ENCODE data around the gene ADCY1. TPM values are rescaled to one million over a fixed set of nuclear protein-coding genes. Genes with fewer than 3 reads are reported as not detected.

The ADCY1 gene
- total and polyA plus RNA-seq, 2 donors (not counting 3 experiments of a cell fraction or from before 2014, with no cell fraction given), result 0.52 to 1.6 TPM

- no TSS peak for BruUV-seq (replicated peaks)
- no peak overlapping the region for H3K27ac ChIP-seq (ENCODE audit: insufficient read depth, low read depth, low read length)
- no peak for TF ChIP-seq MAX (IDR thresholded peaks at IDR 0.05; ENCODE audit: insufficient read depth, insufficient read length)
- TF ChIP-seq EZH2 (IDR thresholded peaks at IDR 0.05; ENCODE audit: borderline replicate concordance, low read depth, low read length, severe bottlenecking), result no peak
- TF ChIP-seq, protein P1, sequence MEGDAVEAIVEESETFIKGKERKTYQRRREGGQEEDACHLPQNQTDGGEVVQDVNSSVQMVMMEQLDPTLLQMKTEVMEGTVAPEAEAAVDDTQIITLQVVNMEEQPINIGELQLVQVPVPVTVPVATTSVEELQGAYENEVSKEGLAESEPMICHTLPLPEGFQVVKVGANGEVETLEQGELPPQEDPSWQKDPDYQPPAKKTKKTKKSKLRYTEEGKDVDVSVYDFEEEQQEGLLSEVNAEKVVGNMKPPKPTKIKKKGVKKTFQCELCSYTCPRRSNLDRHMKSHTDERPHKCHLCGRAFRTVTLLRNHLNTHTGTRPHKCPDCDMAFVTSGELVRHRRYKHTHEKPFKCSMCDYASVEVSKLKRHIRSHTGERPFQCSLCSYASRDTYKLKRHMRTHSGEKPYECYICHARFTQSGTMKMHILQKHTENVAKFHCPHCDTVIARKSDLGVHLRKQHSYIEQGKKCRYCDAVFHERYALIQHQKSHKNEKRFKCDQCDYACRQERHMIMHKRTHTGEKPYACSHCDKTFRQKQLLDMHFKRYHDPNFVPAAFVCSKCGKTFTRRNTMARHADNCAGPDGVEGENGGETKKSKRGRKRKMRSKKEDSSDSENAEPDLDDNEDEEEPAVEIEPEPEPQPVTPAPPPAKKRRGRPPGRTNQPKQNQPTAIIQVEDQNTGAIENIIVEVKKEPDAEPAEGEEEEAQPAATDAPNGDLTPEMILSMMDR (IDR thresholded peaks at IDR 0.05; ENCODE audit: extremely low read depth in 1 of 2, insufficient read depth in 1 of 2, low read depth in 1 of 2, low read length in 2 of 2), result no peak
- no peak for TF ChIP-seq POLR2AphosphoS5 (IDR thresholded peaks at IDR 0.05; ENCODE audit: insufficient read depth, low read depth, low read length)
- no peak for TF ChIP-seq JUN (IDR thresholded peaks at IDR 0.05; ENCODE audit: borderline replicate concordance, insufficient read depth, insufficient read length, low read depth)
- TF ChIP-seq POLR2A (IDR thresholded peaks at IDR 0.05; ENCODE audit: low read depth, low read length), result no peak
- no peak for TF ChIP-seq MYC (IDR thresholded peaks at IDR 0.05; ENCODE audit: low read depth, low read length)
- no peak for TF ChIP-seq FOS (IDR thresholded peaks at IDR 0.05; ENCODE audit: borderline replicate concordance, insufficient read depth, low read length)
- no peak for TF ChIP-seq GATA2 (IDR thresholded peaks at IDR 0.05; ENCODE audit: insufficient read depth, insufficient read length, low read depth, low read length)
- no peak for FAIRE-seq
- no peaks in the 10 kb centered on the region for H3K27me3 ChIP-seq (ENCODE audit: control insufficient read depth in 2 of 2, insufficient read depth in 2 of 2, low read length in 2 of 2)
- no peaks in the 10 kb centered on the region for H3K9me3 ChIP-seq (replicated peaks; ENCODE audit: control insufficient read depth, insufficient read depth, low read length)
- no peak overlapping the region for H3K9ac ChIP-seq (replicated peaks; ENCODE audit: extremely low read depth, insufficient read depth, low read length)
- ChIA-PET POLR2A (no interaction called here), CTCF (no interaction called here)
- H3K9me1 ChIP-seq (replicated peaks; ENCODE audit: control insufficient read depth, extremely low read depth, insufficient read depth, low read length), result no peaks in the 10 kb centered on the region
- no peak overlapping the region for H3K4me2 ChIP-seq (ENCODE audit: insufficient read depth, low read length)
- dilution Hi-C loops (cut with MboI; ENCODE audit: extremely low pct_ligation_motif_present, low sequenced_read_pairs), result no loop called here
- H3K4me1 ChIP-seq (ENCODE audit: control insufficient read depth, extremely low read depth, insufficient read depth, low read length), result no peaks in the 10 kb centered on the region
- H3K4me3 ChIP-seq (replicated peaks in 1 of 3; ENCODE audit: insufficient read depth in 1 of 3, low read depth in 1 of 3, low read length in 3 of 3), result no peak overlapping the region
- H4K20me1 ChIP-seq (replicated peaks; ENCODE audit: control insufficient read depth, extremely low read depth, insufficient read depth, low read length), result no peaks in the 10 kb centered on the region
- H2AFZ ChIP-seq (ENCODE audit: low read depth, low read length), result no peak overlapping the region
- no peaks in the 10 kb centered on the region for H3K79me2 ChIP-seq (ENCODE audit: control insufficient read depth, insufficient read depth, low read length)
- intact Hi-C loops (cut with micrococcal nuclease), result no loop called here
- no peaks in the 10 kb centered on the region for H3K36me3 ChIP-seq (ENCODE audit: control insufficient read depth in 2 of 2, extremely low read depth in 1 of 2, insufficient read depth in 2 of 2, low read length in 2 of 2)
- no peak for DNase-seq (ENCODE audit: low read depth, low spot score)
Measured at GRCh38 chr7:45599851-45600706, 25.9 kb downstream of the ADCY1 start.

All from endothelial cell of umbilical vein (primary cell).